ENCODE data around the gene AFM. TPM values are rescaled to one million over a fixed set of nuclear protein-coding genes. Genes with fewer than 3 reads are reported as not detected.

AFM gene
- total RNA-seq, 2 experiments from 2014 or later, result not detected

- ChIA-PET POLR2A (no interaction called here), CTCF (interaction anchor here (1.5 kb wide), 1 partner anchor 10 kb away, joined by 3 read pairs; no protein-coding TSS in a partner anchor)
- Histone ChIP-seq H3K27ac (ENCODE audit: low read depth in 1 of 2, low read length in 2 of 2) (no peak overlapping the region), H3K27me3 (ENCODE audit: control insufficient read depth in 1 of 2, insufficient read depth in 2 of 2, low read length in 2 of 2) (peaks cover 0 to 5% of the 10 kb centered on the region in 2 experiments), H3K4me3 (ENCODE audit: low read length) (no peak overlapping the region), H3K36me3 (ENCODE audit: insufficient read depth, low read length) (no peaks in the 10 kb centered on the region), H3K9me3 (ENCODE audit: control insufficient read depth in 1 of 2, insufficient read depth in 1 of 2, low read length in 2 of 2) (no peaks in the 10 kb centered on the region), H3K4me1 (ENCODE audit: insufficient read depth, low read length) (no peaks in the 10 kb centered on the region)
- H3K4me3 Mint-ChIP-seq, result no peak overlapping the region
- no peaks in the 10 kb centered on the region for H3K9me3 Mint-ChIP-seq
- H3K4me1 Mint-ChIP-seq (ENCODE audit: low read depth), result no peaks in the 10 kb centered on the region
- ATAC-seq (ENCODE audit: poor library complexity) (no peak), DNase-seq (no peak)
- TF ChIP-seq, protein P1, sequence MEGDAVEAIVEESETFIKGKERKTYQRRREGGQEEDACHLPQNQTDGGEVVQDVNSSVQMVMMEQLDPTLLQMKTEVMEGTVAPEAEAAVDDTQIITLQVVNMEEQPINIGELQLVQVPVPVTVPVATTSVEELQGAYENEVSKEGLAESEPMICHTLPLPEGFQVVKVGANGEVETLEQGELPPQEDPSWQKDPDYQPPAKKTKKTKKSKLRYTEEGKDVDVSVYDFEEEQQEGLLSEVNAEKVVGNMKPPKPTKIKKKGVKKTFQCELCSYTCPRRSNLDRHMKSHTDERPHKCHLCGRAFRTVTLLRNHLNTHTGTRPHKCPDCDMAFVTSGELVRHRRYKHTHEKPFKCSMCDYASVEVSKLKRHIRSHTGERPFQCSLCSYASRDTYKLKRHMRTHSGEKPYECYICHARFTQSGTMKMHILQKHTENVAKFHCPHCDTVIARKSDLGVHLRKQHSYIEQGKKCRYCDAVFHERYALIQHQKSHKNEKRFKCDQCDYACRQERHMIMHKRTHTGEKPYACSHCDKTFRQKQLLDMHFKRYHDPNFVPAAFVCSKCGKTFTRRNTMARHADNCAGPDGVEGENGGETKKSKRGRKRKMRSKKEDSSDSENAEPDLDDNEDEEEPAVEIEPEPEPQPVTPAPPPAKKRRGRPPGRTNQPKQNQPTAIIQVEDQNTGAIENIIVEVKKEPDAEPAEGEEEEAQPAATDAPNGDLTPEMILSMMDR (IDR thresholded peaks at IDR 0.05), result no peak
- H3K27me3 Mint-ChIP-seq, result peaks cover 8% of the 10 kb centered on the region
- intact Hi-C loops (cut with DNase I, micrococcal nuclease), result loop anchor here in 1 of 2 experiments (10.0 kb wide), 1 partner anchor 728 kb away; no protein-coding TSS in a partner anchor
- no peaks in the 10 kb centered on the region for H3K36me3 Mint-ChIP-seq (ENCODE audit: low read depth)
- H3K27ac Mint-ChIP-seq, result no peak overlapping the region
These were observed 48.4 kb upstream of the AFM start for GRCh38 chr4:73433140-73433539.

DNA sequence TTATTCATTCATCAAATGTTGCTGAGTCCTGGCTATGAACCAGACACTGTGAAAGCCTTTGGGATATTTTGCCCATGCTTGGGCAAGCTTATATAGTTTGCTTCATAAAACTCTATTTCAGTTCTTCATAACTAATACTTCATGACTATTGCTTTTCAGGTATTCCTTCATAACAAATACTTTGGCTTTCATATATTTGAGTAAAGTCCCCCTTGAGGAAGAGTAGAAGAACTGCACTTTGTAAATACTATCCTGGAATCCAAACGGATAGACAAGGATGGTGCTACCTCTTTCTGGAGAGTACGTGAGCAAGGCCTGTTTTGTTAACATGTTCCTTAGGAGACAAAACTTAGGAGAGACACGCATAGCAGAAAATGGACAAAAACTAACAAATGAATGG is 47.2 kb upstream of the AFM start:
- intact Hi-C loops (cut with DNase I, micrococcal nuclease), result loop anchor here in 1 of 2 experiments (10.0 kb wide), 1 partner anchor 730 kb away; no protein-coding TSS in a partner anchor
- TF ChIP-seq, protein P1 (IDR thresholded peaks at IDR 0.05), result peak; percentile 35
- Histone ChIP-seq H3K9me3 (ENCODE audit: control insufficient read depth in 1 of 2, insufficient read depth in 1 of 2, low read length in 2 of 2) (no peaks in the 10 kb centered on the region), H3K4me3 (ENCODE audit: low read length) (no peak overlapping the region), H3K27ac (ENCODE audit: low read depth in 1 of 2, low read length in 2 of 2) (no peak overlapping the region), H3K36me3 (ENCODE audit: insufficient read depth, low read length) (no peaks in the 10 kb centered on the region), H3K4me1 (ENCODE audit: insufficient read depth, low read length) (no peaks in the 10 kb centered on the region), H3K27me3 (ENCODE audit: control insufficient read depth in 1 of 2, insufficient read depth in 2 of 2, low read length in 2 of 2) (peaks cover 0 to 5% of the 10 kb centered on the region in 2 experiments)
- ChIA-PET POLR2A (no interaction called here), CTCF (no interaction called here)
- no peaks in the 10 kb centered on the region for H3K4me1 Mint-ChIP-seq (ENCODE audit: low read depth)
- no peak overlapping the region for H3K4me3 Mint-ChIP-seq
- peaks cover 11% of the 10 kb centered on the region for H3K27me3 Mint-ChIP-seq
- no peaks in the 10 kb centered on the region for H3K36me3 Mint-ChIP-seq (ENCODE audit: low read depth)
- no peaks in the 10 kb centered on the region for H3K9me3 Mint-ChIP-seq
- H3K27ac Mint-ChIP-seq, result no peak overlapping the region
- DNase-seq (no peak), ATAC-seq (ENCODE audit: poor library complexity) (no peak)

GRCh38 chr4:73435984-73436383 is 45.6 kb upstream of the AFM start, which contains the start of gene AFP:
Gene AFP, plus strand, starts transcription at chr4:73436221. Its CDS starts 42 bp downstream, at chr4:73436263.
- Histone ChIP-seq H3K9me3 (ENCODE audit: control insufficient read depth in 1 of 2, insufficient read depth in 1 of 2, low read length in 2 of 2) (no peaks in the 10 kb centered on the region), H3K4me1 (ENCODE audit: insufficient read depth, low read length) (no peaks in the 10 kb centered on the region), H3K27me3 (ENCODE audit: control insufficient read depth in 1 of 2, insufficient read depth in 2 of 2, low read length in 2 of 2) (peaks cover 0 to 5% of the 10 kb centered on the region in 2 experiments), H3K27ac (ENCODE audit: low read depth in 1 of 2, low read length in 2 of 2) (no peak within 1 kb of the TSS), H3K4me3 (ENCODE audit: low read length) (no peak within 1 kb of the TSS), H3K36me3 (ENCODE audit: insufficient read depth, low read length) (no peaks in the 10 kb centered on the region)
- no peak within 1 kb of the TSS for H3K4me3 Mint-ChIP-seq
- H3K9me3 Mint-ChIP-seq, result no peaks in the 10 kb centered on the region
- CTCF ChIA-PET, result no interaction called here
- H3K27me3 Mint-ChIP-seq, result peaks cover 18% of the 10 kb centered on the region
- intact Hi-C loops (cut with DNase I, micrococcal nuclease), result loop anchor here in 1 of 2 experiments (10.0 kb wide), 1 partner anchor 731 kb away; no protein-coding TSS in a partner anchor
- POLR2A ChIA-PET, result interaction anchor here (0.9 kb wide), 1 partner anchor 21 kb away, joined by 3 read pairs; no protein-coding TSS in a partner anchor
- TF ChIP-seq, protein P1 (IDR thresholded peaks at IDR 0.05), result no peak
- no peak within 1 kb of the TSS for H3K27ac Mint-ChIP-seq
- DNase-seq (no peak), ATAC-seq (ENCODE audit: poor library complexity) (no peak)
- no peaks in the 10 kb centered on the region for H3K4me1 Mint-ChIP-seq (ENCODE audit: low read depth)
- H3K36me3 Mint-ChIP-seq (ENCODE audit: low read depth), result no peaks in the 10 kb centered on the region
